HepG2 (cell line): Measurements from ENCODE around the gene SNX12. TPM values are rescaled to one million over a fixed set of nuclear protein-coding genes. Genes with fewer than 3 reads are reported as not detected.

Experiments
- CEBPZ ChIP-seq: IDR thresholded peaks from 2 replicates; pipeline ENCODE4 v1.6.1; 2012; ENCODE audit warnings: low read length, improper control_type of control experiment
- FIP1L1 ChIP-seq: fragments of 200-400 bp; formaldehyde crosslinking; IDR thresholded peaks from 2 replicates; pipeline ENCODE4 v1.6.1; 2018; ENCODE audit warnings: low read depth, mild to moderate bottlenecking, low read length, moderate library complexity, borderline replicate concordance; ENCODE audit not compliant: insufficient read depth
- IRF2 ChIP-seq: IDR thresholded peaks from 2 replicates; pipeline ENCODE4 v1.6.1; 2018; ENCODE audit warnings: missing genetic modification reagents, missing compliant biosample characterization
- KMT2B ChIP-seq: IDR thresholded peaks from 2 replicates; pipeline ENCODE4 v1.6.1; 2016; ENCODE audit warnings: missing genetic modification reagents, missing compliant biosample characterization
- LRRFIP1 ChIP-seq: sonication (generic); formaldehyde crosslinking; conservative IDR thresholded peaks from 2 replicates; pipeline ENCODE4 v1.4.0; 2020; ENCODE audit warnings: missing genetic modification reagents
- MED1 ChIP-seq: sonication (generic); formaldehyde crosslinking; IDR thresholded peaks from 2 replicates; pipeline ENCODE4 v1.4.0; 2020; ENCODE audit warnings: missing genetic modification reagents
- MYC ChIP-seq: sonication (generic); formaldehyde crosslinking; IDR thresholded peaks from 2 replicates; pipeline ENCODE4 v1.9.0; 2021; ENCODE audit warnings: missing genetic modification reagents, borderline replicate concordance
- POLR2AphosphoS5 ChIP-seq: IDR thresholded peaks from 2 replicates; pipeline ENCODE4 v1.6.1; 2012; ENCODE audit warnings: low read depth, low read length
- RBFOX2 ChIP-seq: fragments of 200-400 bp; formaldehyde crosslinking; IDR thresholded peaks from 2 replicates; pipeline ENCODE4 v1.6.1; 2017; ENCODE audit warnings: low read depth, mild to moderate bottlenecking, low read length
- REL ChIP-seq: sonication (generic); formaldehyde crosslinking; conservative IDR thresholded peaks from 2 replicates; pipeline ENCODE4 v1.8.0; 2022; ENCODE audit warnings: mild to moderate bottlenecking, missing genetic modification reagents, moderate library complexity
- SUZ12 ChIP-seq: fragments of 150-350 bp; IDR thresholded peaks from 2 replicates; pipeline ENCODE4 v1.6.1; 2014; ENCODE audit warnings: low read depth, low read length
- TAF1 ChIP-seq: sonication (generic); formaldehyde crosslinking; IDR thresholded peaks from 2 replicates; pipeline ENCODE4 v1.4.0; 2020; ENCODE audit warnings: missing genetic modification reagents
- THAP11 ChIP-seq: IDR thresholded peaks from 2 replicates; pipeline ENCODE4 v1.6.1; 2016; ENCODE audit warnings: missing biosample characterization, missing genetic modification reagents
- YEATS2 ChIP-seq: sonication (generic); formaldehyde crosslinking; IDR thresholded peaks from 2 replicates; pipeline ENCODE4 v1.4.0; 2020; ENCODE audit warnings: missing genetic modification reagents, borderline replicate concordance
- ZNF329 ChIP-seq: sonication (generic); formaldehyde crosslinking; IDR thresholded peaks from 2 replicates; pipeline ENCODE4 v1.9.0; 2021; ENCODE audit warnings: low read depth, mild to moderate bottlenecking, missing genetic modification reagents
- ZNF687 ChIP-seq: sonication (generic); formaldehyde crosslinking; IDR thresholded peaks from 2 replicates; pipeline ENCODE4 v1.5.1; 2020; ENCODE audit warnings: mild to moderate bottlenecking, missing genetic modification reagents, moderate library complexity
- ZNF878 ChIP-seq: sonication (generic); formaldehyde crosslinking; IDR thresholded peaks from 2 replicates; pipeline ENCODE4 v1.8.1; 2023; ENCODE audit warnings: mild to moderate bottlenecking, missing genetic modification reagents, moderate library complexity
- ZNF891 ChIP-seq: sonication (generic); formaldehyde crosslinking; IDR thresholded peaks from 2 replicates; pipeline ENCODE4 v1.5.0; 2020; ENCODE audit warnings: mild to moderate bottlenecking, missing genetic modification reagents
- polyA plus RNA-seq, 8 experiments: library from polyadenylated mRNA; depleted of rRNA in 3 of 8; stranded (reverse) in 7 of 8; unstranded in 1 of 8; fragments of >200 nt; fragmentation: Illumina TruSeq in 4 of 8; extraction: Trizol in 4 of 8; gene quantifications; 2 replicates each; pipeline versions ENCODE4 v1.2.1 to v1.2.3, GENCODE V29; 2011 to 2016; ENCODE audit warnings: low read depth in 4 of 8, missing spikeins in 1 of 8, mixed read lengths in 1 of 8; ENCODE audit not compliant: insufficient read depth in 1 of 8
- total RNA-seq, 5 experiments: library from RNA; depleted of rRNA; stranded (reverse); fragments of >200 nt; fragmentation: Illumina TruSeq; extraction: Trizol; gene quantifications; 2 replicates each; pipeline ENCODE4 v1.2.3, GENCODE V29; 2016; ENCODE audit warnings: low read depth in 1 of 5

SNX12 gene
- total and polyA plus RNA-seq, 2 of the 13 experiments (the other 11 are each of a cell fraction or from before 2014, with no cell fraction given): 30.3 to 42.2 TPM

- TF ChIP-seq ZNF687 (CRISPR knock-in tag): peak; percentile 22; the same call in 1 of the 2 replicates
- TF ChIP-seq ZNF878 (CRISPR knock-in tag): no peak
- 0 out of 2 replicates have a peak, but pooled peaks have one; percentile 23 for TF ChIP-seq IRF2 (CRISPR knock-in tag)
- TF ChIP-seq THAP11 (CRISPR knock-in tag): peak; percentile 97
- TF ChIP-seq YEATS2 (CRISPR knock-in tag): no peak
- peak; percentile 52; the same call in 1 of the 2 replicates for TF ChIP-seq SUZ12
- TF ChIP-seq RBFOX2: peak; percentile 49
- peak; percentile 10; the same call in 1 of the 2 replicates for TF ChIP-seq KMT2B (CRISPR knock-in tag)
- no peak for TF ChIP-seq CEBPZ
- TF ChIP-seq ZNF329 (CRISPR knock-in tag): no peak
- no peak for TF ChIP-seq ZNF891
- TF ChIP-seq TAF1 (CRISPR knock-in tag): peak; percentile 2; the same call in 1 of the 2 replicates
- TF ChIP-seq MYC (CRISPR knock-in tag): peak; percentile 37; the same call in 1 of the 2 replicates
- no peak for TF ChIP-seq REL (CRISPR knock-in tag)
- TF ChIP-seq LRRFIP1 (CRISPR knock-in tag): no peak
- no peak for TF ChIP-seq MED1
- TF ChIP-seq POLR2AphosphoS5: peak; percentile 65
- TF ChIP-seq FIP1L1: no peak
These were observed 27.4 kb upstream of the SNX12 start, which contains the start of gene FOXO4 (continued) for GRCh38 chrX:71095555-71095980.
